Measurements from ENCODE around the gene CAP1. TPM values are rescaled to one million over a fixed set of nuclear protein-coding genes. Genes with fewer than 3 reads are reported as not detected.
A peak's percentile ranks its signal among the peaks of the same experiment; 100 is the strongest.

Gene CAP1
- total and polyA plus RNA-seq, 2 donors (not counting 3 experiments of a cell fraction or from before 2014, with no cell fraction given): 191 to 427 TPM

DNA sequence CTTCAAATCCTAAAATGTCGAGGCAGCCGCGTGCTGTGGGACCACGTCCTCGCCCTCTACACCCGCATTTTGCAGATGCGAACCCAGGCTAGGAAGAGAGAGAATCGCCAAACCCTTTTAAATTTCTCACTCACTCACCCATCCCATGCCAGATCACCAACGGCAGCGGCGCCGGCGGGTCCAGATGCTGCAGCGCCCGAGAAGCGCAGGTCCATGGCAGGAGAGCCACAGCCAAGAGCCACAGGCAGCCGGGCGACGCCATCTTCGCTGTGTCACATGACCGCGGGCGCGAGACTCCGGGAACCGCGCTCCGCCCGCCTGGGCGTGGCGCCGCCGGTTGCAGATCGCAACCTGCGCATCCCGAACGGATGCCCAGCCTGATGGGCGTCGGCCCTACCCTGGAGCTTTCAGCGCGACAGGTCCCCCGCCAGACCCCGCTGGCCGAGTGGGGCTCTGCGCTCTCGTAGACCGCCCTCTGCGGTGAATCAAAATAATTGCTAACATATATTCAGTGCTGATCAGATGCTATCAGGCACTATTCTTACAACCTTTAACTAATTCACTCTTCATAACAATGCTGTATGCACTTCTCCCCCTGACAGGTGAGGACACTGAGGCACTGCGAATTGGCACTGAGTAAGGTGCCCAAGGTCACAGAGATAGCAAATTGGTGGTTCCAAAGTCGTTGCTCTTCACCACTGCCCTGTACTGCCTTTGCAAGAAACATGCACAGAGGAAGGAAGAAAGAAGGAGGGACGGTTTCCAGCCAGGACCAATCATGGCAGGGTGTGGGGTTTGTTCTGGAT, 56.7 kb downstream of the CAP1 start, which contains the start of gene PPT1:
Gene PPT1, minus strand, starts transcription at position 276 of the 806 bp plus-strand sequence. Its CDS starts 14 bp downstream, at position 262.
- Histone ChIP-seq H2AFZ (ENCODE audit: low read depth, low read length) (peak within 1 kb of the TSS; percentile 99), H3K4me1 (ENCODE audit: control insufficient read depth, extremely low read depth, insufficient read depth, low read length) (peaks cover 14% of the 10 kb centered on the region), H3K4me2 (ENCODE audit: insufficient read depth, low read length) (peak within 1 kb of the TSS; percentile 87), H3K9ac (replicated peaks; ENCODE audit: extremely low read depth, insufficient read depth, low read length) (peak within 1 kb of the TSS; percentile 39), H3K36me3 (ENCODE audit: control insufficient read depth in 2 of 2, extremely low read depth in 1 of 2, insufficient read depth in 2 of 2, low read length in 2 of 2) (no peaks in the 10 kb centered on the region), H3K79me2 (ENCODE audit: control insufficient read depth, insufficient read depth, low read length) (peaks cover 16% of the 10 kb centered on the region), H4K20me1 (replicated peaks; ENCODE audit: control insufficient read depth, extremely low read depth, insufficient read depth, low read length) (no peaks in the 10 kb centered on the region), H3K4me3 (replicated peaks in 1 of 3; ENCODE audit: insufficient read depth in 1 of 3, low read depth in 1 of 3, low read length in 3 of 3) (peak within 1 kb of the TSS; percentile 55 to 75 (median 68)), H3K9me3 (replicated peaks; ENCODE audit: control insufficient read depth, insufficient read depth, low read length) (no peaks in the 10 kb centered on the region), H3K27ac (ENCODE audit: insufficient read depth, low read depth, low read length) (no peak within 1 kb of the TSS), H3K27me3 (ENCODE audit: control insufficient read depth in 2 of 2, insufficient read depth in 2 of 2, low read length in 2 of 2) (peaks cover 2 to 7% of the 10 kb centered on the region in 2 experiments), H3K9me1 (replicated peaks; ENCODE audit: control insufficient read depth, extremely low read depth, insufficient read depth, low read length) (no peaks in the 10 kb centered on the region)
- dilution Hi-C loops (cut with MboI; ENCODE audit: extremely low pct_ligation_motif_present, low sequenced_read_pairs): no loop called here
- DNase-seq (ENCODE audit: low read depth, low spot score) (peak; percentile 75), FAIRE-seq (peak; percentile 89)
- POLR2A ChIA-PET: no interaction called here
- TF ChIP-seq FOS (IDR thresholded peaks at IDR 0.05; ENCODE audit: borderline replicate concordance, insufficient read depth, low read length) (no peak), EZH2 (IDR thresholded peaks at IDR 0.05; ENCODE audit: borderline replicate concordance, low read depth, low read length, severe bottlenecking) (no peak), POLR2A (IDR thresholded peaks at IDR 0.05; ENCODE audit: low read depth, low read length) (peak; percentile 85), GATA2 (IDR thresholded peaks at IDR 0.05; ENCODE audit: insufficient read depth, insufficient read length, low read depth, low read length) (peak; percentile 26), JUN (IDR thresholded peaks at IDR 0.05; ENCODE audit: borderline replicate concordance, insufficient read depth, insufficient read length, low read depth) (no peak), MYC (IDR thresholded peaks at IDR 0.05; ENCODE audit: low read depth, low read length) (no peak), POLR2AphosphoS5 (IDR thresholded peaks at IDR 0.05; ENCODE audit: insufficient read depth, low read depth, low read length) (peak; percentile 71), CTCF (IDR thresholded peaks at IDR 0.05; ENCODE audit: extremely low read depth in 1 of 2, insufficient read depth in 1 of 2, low read depth in 1 of 2, low read length in 2 of 2) (peak in 1 of 2 donors; percentile 21)
- TF ChIP-seq, protein P1, sequence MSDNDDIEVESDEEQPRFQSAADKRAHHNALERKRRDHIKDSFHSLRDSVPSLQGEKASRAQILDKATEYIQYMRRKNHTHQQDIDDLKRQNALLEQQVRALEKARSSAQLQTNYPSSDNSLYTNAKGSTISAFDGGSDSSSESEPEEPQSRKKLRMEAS (IDR thresholded peaks at IDR 0.05; ENCODE audit: insufficient read depth, insufficient read length): no peak
- no TSS peak for BruUV-seq (replicated peaks)
- intact Hi-C loops (cut with micrococcal nuclease): loop anchor here (5.0 kb wide), 1 partner anchor 240 kb away; no protein-coding TSS in a partner anchor
- CTCF ChIA-PET: interaction anchor here (0.7 to 2.1 kb wide), 3 partner anchors 47 to 241 kb away, joined by 4 to 9 read pairs (median 6); no protein-coding TSS in a partner anchor
